ENCODE data around the gene OR4E1.
"Not testable (repeated sequence)": the region's sequence is repeated elsewhere in the genome, so short reads cannot be mapped to it uniquely, and the experiment has no call there.

GRCh38 chr14:21697662-21698061 is 24.0 kb upstream of the OR4E1 start:
- TF ChIP-seq, protein P1, sequence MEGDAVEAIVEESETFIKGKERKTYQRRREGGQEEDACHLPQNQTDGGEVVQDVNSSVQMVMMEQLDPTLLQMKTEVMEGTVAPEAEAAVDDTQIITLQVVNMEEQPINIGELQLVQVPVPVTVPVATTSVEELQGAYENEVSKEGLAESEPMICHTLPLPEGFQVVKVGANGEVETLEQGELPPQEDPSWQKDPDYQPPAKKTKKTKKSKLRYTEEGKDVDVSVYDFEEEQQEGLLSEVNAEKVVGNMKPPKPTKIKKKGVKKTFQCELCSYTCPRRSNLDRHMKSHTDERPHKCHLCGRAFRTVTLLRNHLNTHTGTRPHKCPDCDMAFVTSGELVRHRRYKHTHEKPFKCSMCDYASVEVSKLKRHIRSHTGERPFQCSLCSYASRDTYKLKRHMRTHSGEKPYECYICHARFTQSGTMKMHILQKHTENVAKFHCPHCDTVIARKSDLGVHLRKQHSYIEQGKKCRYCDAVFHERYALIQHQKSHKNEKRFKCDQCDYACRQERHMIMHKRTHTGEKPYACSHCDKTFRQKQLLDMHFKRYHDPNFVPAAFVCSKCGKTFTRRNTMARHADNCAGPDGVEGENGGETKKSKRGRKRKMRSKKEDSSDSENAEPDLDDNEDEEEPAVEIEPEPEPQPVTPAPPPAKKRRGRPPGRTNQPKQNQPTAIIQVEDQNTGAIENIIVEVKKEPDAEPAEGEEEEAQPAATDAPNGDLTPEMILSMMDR (conservative IDR thresholded peaks at IDR 0.05 in 1 of 2, IDR thresholded peaks at IDR 0.05 in 1 of 2; ENCODE audit: extremely low read depth in 1 of 2, insufficient read depth in 1 of 2, low read depth in 1 of 2, low read length in 2 of 2) = not testable (repeated sequence)
- TF ChIP-seq EZH2 (IDR thresholded peaks at IDR 0.05; ENCODE audit: borderline replicate concordance, low read length) = not testable (repeated sequence)
